Testis (tissue), 2 donors: ENCODE data around the gene DLG1.

Source experiments
- POLR2A ChIP-seq: fragments of 450-650 bp; IDR thresholded peaks from one replicate; pipeline ENCODE4 v1.6.1; 2017; ENCODE audit warnings: antibody characterized with exemption, mild to moderate bottlenecking, moderate library complexity
- TF ChIP-seq, protein P1 (sequence below), 3 experiments: fragments of 450-650 bp in 2 of 3; fragments of 200-600 bp in 1 of 3; sonication (generic) in 1 of 3; IDR thresholded peaks; one replicate each; pipeline ENCODE4 v1.5.1; 2016 to 2019; ENCODE audit warnings: antibody characterized with exemption in 3 of 3, mild to moderate bottlenecking in 2 of 3, moderate library complexity in 1 of 3

DNA sequence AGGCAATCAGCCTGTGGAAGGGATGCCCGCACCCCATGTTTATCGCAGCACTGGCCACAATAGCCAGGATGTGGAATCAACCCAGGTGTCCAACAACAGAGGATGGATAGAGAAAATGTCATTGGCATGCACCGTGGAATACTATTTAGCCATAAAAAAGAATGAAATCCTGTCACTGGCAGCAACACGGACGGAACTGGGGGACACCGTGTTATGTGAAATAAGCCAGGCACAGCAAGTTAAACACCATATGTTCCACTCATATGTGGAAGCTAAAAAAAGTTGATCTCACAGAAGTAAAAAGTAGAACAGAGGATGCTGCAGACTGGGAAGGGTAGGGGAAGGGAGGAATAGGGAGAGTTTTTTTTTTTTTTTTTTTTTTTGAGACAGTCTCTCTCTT, 284.4 kb downstream of the DLG1 start:
- TF ChIP-seq, protein P1, sequence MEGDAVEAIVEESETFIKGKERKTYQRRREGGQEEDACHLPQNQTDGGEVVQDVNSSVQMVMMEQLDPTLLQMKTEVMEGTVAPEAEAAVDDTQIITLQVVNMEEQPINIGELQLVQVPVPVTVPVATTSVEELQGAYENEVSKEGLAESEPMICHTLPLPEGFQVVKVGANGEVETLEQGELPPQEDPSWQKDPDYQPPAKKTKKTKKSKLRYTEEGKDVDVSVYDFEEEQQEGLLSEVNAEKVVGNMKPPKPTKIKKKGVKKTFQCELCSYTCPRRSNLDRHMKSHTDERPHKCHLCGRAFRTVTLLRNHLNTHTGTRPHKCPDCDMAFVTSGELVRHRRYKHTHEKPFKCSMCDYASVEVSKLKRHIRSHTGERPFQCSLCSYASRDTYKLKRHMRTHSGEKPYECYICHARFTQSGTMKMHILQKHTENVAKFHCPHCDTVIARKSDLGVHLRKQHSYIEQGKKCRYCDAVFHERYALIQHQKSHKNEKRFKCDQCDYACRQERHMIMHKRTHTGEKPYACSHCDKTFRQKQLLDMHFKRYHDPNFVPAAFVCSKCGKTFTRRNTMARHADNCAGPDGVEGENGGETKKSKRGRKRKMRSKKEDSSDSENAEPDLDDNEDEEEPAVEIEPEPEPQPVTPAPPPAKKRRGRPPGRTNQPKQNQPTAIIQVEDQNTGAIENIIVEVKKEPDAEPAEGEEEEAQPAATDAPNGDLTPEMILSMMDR (IDR thresholded peaks at IDR 0.05): no peak
- TF ChIP-seq POLR2A: no peak
